Measurements from ENCODE around the gene DUSP8. TPM values are rescaled to one million over a fixed set of nuclear protein-coding genes. Genes with fewer than 3 reads are reported as not detected.
"Not testable (repeated sequence)": the region's sequence is repeated elsewhere in the genome, so short reads cannot be mapped to it uniquely, and the experiment has no call there.

The DUSP8 gene
- total RNA-seq: 18.0 TPM
- long read RNA-seq, full-length matches to known transcripts: 17 of 46 reads
- long read RNA-seq, partial matches to known transcripts: 9 of 46 reads
- long read RNA-seq, other reads (novel, unspliced or antisense): 20 of 46 reads

GRCh38 chr11:1572197-1573076 is at the start of gene DUSP8:
Gene DUSP8, minus strand, starts transcription at chr11:1572271. Its CDS starts 6,445 bp downstream, at chr11:1565826.
- Histone ChIP-seq H3K27me3 (no peaks in the 10 kb centered on the region), H3K4me1 (peaks cover 15% of the 10 kb centered on the region), H3K27ac (peak within 1 kb of the TSS; percentile 55), H3K9me3 (no peaks in the 10 kb centered on the region), H3K4me3 (peak within 1 kb of the TSS; percentile 56), H3K36me3 (no peaks in the 10 kb centered on the region)
- ATAC-seq (peak; percentile 75), DNase-seq (peak; percentile 95)
- no peak for TF ChIP-seq CTCF (IDR thresholded peaks at IDR 0.05)
- intact Hi-C loops (cut with DNase I): no loop called here

GRCh38 chr11:1619449-1619848 is 47.4 kb upstream of the DUSP8 start:
- ATAC-seq (peak; percentile 19), DNase-seq (no peak)
- H3K27ac ChIP-seq: no peak overlapping the region
- H3K9me3 ChIP-seq: no peaks in the 10 kb centered on the region
- TF ChIP-seq CTCF (IDR thresholded peaks at IDR 0.05): no peak
- no peak overlapping the region for H3K4me3 ChIP-seq
- H3K27me3 ChIP-seq: peaks cover 25% of the 10 kb centered on the region
- no peaks in the 10 kb centered on the region for H3K4me1 ChIP-seq
- H3K36me3 ChIP-seq: no peaks in the 10 kb centered on the region
- intact Hi-C loops (cut with DNase I): no loop called here

GRCh38 chr11:1618231-1618630 is 46.2 kb upstream of the DUSP8 start:
- DNase-seq: no peak
- TF ChIP-seq CTCF (IDR thresholded peaks at IDR 0.05): no peak
- no peak for ATAC-seq
- intact Hi-C loops (cut with DNase I): no loop called here
- H3K9me3 ChIP-seq: no peaks in the 10 kb centered on the region
- H3K27me3 ChIP-seq: peaks cover 25% of the 10 kb centered on the region
- no peak overlapping the region for H3K4me3 ChIP-seq
- H3K36me3 ChIP-seq: no peaks in the 10 kb centered on the region
- H3K27ac ChIP-seq: no peak overlapping the region
- no peaks in the 10 kb centered on the region for H3K4me1 ChIP-seq

GRCh38 chr11:1608363-1608762 is 36.3 kb upstream of the DUSP8 start, which contains the start of gene KRTAP5-3:
Gene KRTAP5-3, minus strand, starts transcription at chr11:1608463. Its CDS starts 78 bp downstream, at chr11:1608385.
- no peaks in the 10 kb centered on the region for H3K27me3 ChIP-seq
- TF ChIP-seq CTCF (IDR thresholded peaks at IDR 0.05): no peak
- ATAC-seq: no peak
- no peaks in the 10 kb centered on the region for H3K36me3 ChIP-seq
- no peak within 1 kb of the TSS for H3K27ac ChIP-seq
- H3K4me1 ChIP-seq: no peaks in the 10 kb centered on the region
- no peak for DNase-seq
- no peaks in the 10 kb centered on the region for H3K9me3 ChIP-seq
- intact Hi-C loops (cut with DNase I): no loop called here
- no peak within 1 kb of the TSS for H3K4me3 ChIP-seq

GRCh38 chr11:1607901-1608300 is 35.8 kb upstream of the DUSP8 start:
- ATAC-seq; H3K4me1 ChIP-seq; H3K27me3 ChIP-seq; H3K9me3 ChIP-seq; intact Hi-C loops (cut with DNase I); H3K36me3 ChIP-seq; DNase-seq; H3K27ac ChIP-seq; H3K4me3 ChIP-seq: not testable (repeated sequence)

GRCh38 chr11:1607156-1607845 is 35.2 kb upstream of the DUSP8 start:
- H3K9me3 ChIP-seq; H3K4me1 ChIP-seq; H3K4me3 ChIP-seq; DNase-seq; intact Hi-C loops (cut with DNase I); H3K36me3 ChIP-seq; H3K27ac ChIP-seq; H3K27me3 ChIP-seq: not testable (repeated sequence)
- ATAC-seq: peak; percentile 45

GRCh38 chr11:1605923-1606322 is 33.9 kb upstream of the DUSP8 start:
- ATAC-seq; H3K36me3 ChIP-seq; H3K9me3 ChIP-seq; H3K27ac ChIP-seq; DNase-seq; H3K4me3 ChIP-seq; intact Hi-C loops (cut with DNase I); H3K4me1 ChIP-seq; H3K27me3 ChIP-seq: not testable (repeated sequence)
